ENCODE results near the gene INTS1.

DNA sequence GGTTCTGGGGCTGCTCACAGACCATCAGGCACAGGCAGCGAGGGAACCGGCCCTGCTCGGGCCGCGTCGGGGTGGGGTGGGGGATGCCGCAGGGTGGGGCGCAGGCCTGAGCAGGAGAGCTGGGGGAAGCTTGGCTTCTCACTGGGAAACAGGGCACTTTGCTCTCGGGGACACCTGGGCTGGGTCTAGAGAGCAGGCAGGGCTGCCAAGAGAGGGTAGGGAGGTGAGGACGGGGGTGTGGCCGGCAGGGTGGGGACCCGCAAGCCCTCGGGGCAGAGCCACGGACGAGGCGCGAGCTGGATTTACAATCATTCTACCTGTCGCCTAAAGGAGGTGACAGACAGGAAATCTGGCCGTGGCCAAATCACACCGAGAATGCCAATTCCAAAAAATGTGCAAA lies 11.1 kb downstream of the INTS1 start:
- TF ChIP-seq JUN (IDR thresholded peaks at IDR 0.05) (no peak), POLR2A (IDR thresholded peaks at IDR 0.05; ENCODE audit: low read length) (no peak), FOSB (CRISPR knock-in tag; IDR thresholded peaks at IDR 0.05) (no peak), MAFK (IDR thresholded peaks at IDR 0.05; ENCODE audit: partially characterized antibody) (no peak), CEBPB (IDR thresholded peaks at IDR 0.05) (no peak), KDM5A (IDR thresholded peaks at IDR 0.05) (no peak), CBX2 (IDR thresholded peaks at IDR 0.05; ENCODE audit: borderline replicate concordance, low read depth) (no peak), CHD2 (IDR thresholded peaks at IDR 0.05; ENCODE audit: low read length, partially characterized antibody) (no peak), HDAC2 (IDR thresholded peaks at IDR 0.05) (no peak)
- TF ChIP-seq, protein P1, sequence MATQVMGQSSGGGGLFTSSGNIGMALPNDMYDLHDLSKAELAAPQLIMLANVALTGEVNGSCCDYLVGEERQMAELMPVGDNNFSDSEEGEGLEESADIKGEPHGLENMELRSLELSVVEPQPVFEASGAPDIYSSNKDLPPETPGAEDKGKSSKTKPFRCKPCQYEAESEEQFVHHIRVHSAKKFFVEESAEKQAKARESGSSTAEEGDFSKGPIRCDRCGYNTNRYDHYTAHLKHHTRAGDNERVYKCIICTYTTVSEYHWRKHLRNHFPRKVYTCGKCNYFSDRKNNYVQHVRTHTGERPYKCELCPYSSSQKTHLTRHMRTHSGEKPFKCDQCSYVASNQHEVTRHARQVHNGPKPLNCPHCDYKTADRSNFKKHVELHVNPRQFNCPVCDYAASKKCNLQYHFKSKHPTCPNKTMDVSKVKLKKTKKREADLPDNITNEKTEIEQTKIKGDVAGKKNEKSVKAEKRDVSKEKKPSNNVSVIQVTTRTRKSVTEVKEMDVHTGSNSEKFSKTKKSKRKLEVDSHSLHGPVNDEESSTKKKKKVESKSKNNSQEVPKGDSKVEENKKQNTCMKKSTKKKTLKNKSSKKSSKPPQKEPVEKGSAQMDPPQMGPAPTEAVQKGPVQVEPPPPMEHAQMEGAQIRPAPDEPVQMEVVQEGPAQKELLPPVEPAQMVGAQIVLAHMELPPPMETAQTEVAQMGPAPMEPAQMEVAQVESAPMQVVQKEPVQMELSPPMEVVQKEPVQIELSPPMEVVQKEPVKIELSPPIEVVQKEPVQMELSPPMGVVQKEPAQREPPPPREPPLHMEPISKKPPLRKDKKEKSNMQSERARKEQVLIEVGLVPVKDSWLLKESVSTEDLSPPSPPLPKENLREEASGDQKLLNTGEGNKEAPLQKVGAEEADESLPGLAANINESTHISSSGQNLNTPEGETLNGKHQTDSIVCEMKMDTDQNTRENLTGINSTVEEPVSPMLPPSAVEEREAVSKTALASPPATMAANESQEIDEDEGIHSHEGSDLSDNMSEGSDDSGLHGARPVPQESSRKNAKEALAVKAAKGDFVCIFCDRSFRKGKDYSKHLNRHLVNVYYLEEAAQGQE (IDR thresholded peaks at IDR 0.05): no peak
- TF ChIP-seq, protein P2, sequence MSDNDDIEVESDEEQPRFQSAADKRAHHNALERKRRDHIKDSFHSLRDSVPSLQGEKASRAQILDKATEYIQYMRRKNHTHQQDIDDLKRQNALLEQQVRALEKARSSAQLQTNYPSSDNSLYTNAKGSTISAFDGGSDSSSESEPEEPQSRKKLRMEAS (IDR thresholded peaks at IDR 0.05): no peak
- TF ChIP-seq, protein P3, sequence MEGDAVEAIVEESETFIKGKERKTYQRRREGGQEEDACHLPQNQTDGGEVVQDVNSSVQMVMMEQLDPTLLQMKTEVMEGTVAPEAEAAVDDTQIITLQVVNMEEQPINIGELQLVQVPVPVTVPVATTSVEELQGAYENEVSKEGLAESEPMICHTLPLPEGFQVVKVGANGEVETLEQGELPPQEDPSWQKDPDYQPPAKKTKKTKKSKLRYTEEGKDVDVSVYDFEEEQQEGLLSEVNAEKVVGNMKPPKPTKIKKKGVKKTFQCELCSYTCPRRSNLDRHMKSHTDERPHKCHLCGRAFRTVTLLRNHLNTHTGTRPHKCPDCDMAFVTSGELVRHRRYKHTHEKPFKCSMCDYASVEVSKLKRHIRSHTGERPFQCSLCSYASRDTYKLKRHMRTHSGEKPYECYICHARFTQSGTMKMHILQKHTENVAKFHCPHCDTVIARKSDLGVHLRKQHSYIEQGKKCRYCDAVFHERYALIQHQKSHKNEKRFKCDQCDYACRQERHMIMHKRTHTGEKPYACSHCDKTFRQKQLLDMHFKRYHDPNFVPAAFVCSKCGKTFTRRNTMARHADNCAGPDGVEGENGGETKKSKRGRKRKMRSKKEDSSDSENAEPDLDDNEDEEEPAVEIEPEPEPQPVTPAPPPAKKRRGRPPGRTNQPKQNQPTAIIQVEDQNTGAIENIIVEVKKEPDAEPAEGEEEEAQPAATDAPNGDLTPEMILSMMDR (IDR thresholded peaks at IDR 0.05): no peak
- TF ChIP-seq, protein P4, sequence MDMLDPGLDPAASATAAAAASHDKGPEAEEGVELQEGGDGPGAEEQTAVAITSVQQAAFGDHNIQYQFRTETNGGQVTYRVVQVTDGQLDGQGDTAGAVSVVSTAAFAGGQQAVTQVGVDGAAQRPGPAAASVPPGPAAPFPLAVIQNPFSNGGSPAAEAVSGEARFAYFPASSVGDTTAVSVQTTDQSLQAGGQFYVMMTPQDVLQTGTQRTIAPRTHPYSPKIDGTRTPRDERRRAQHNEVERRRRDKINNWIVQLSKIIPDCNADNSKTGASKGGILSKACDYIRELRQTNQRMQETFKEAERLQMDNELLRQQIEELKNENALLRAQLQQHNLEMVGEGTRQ (IDR thresholded peaks at IDR 0.05): no peak

Data from A549 (cell line).